K562 (cell line): ENCODE results near the gene SYK. TPM values are rescaled to one million over a fixed set of nuclear protein-coding genes. Genes with fewer than 3 reads are reported as not detected.
A peak's percentile ranks its signal among the peaks of the same experiment; 100 is the strongest.

Source experiments
- ATAC-seq: fragments of 200-7000 bp; cut with Tn5 transposase; 3 replicates; pipeline ENCODE4 v1.9.1; 2020; ENCODE audit warnings: moderate library complexity
- BruUV-seq: library from RNA; stranded (reverse); fragments of 400-500 nt; replicated peaks from 2 replicates; lab custom pipeline; 2021; lab: Mats Ljungman, UMichigan
- CTCF ChIA-PET: fragments of 300-600 bp; formaldehyde crosslinking; extraction: SDS; loops from one replicate; lab custom pipeline; 2021; ENCODE audit warnings: low intra/inter-chr PET ratio; lab: Yijun Ruan, JAX
- POLR2A ChIA-PET: fragments of 300-600, 350-650 bp; sonication (Branson Sonifier 250); formaldehyde crosslinking; extraction: SDS; loops from one replicate; lab custom pipeline; 2021; ENCODE audit warnings: antibody characterized with exemption, inconsistent platforms; lab: Yijun Ruan, JAX
- DNase-seq, 4 experiments: peaks; one replicate each; pipeline versions ENCODE4 v3.0.0 to v3.0.0-alpha.2; 2011 to 2018; ENCODE audit warnings: low spot score in 3 of 4, mixed read lengths in 3 of 4; ENCODE audit errors: extremely low read depth in 1 of 4
- FAIRE-seq: peaks from 2 replicates; lab custom pipeline; 2011; peaks lifted over from hg19 to GRCh38; lab: Jason Lieb, UNC
- H2AFZ ChIP-seq: 2 replicates; pipeline ENCODE4 v1.6.0; 2011; ENCODE audit warnings: low read depth, low read length, control low read depth, inconsistent platforms
- H3K27ac ChIP-seq: fragments of 200-600 bp; 3 replicates; pipeline ENCODE4 v1.8.0; 2011; ENCODE audit warnings: low read depth, mild to moderate bottlenecking, control low read depth, inconsistent platforms, low read length, moderate library complexity, mixed read lengths; ENCODE audit errors: extremely low read depth
- H3K27me3 ChIP-seq, 2 experiments: fragments of 300-600 bp in 1 of 2; 2 replicates in 1 of 2; 3 replicates in 1 of 2; pipeline versions ENCODE4 v1.6.0 to v1.8.0; 2011; ENCODE audit warnings: inconsistent platforms in 2 of 2, low read length in 2 of 2, mild to moderate bottlenecking in 1 of 2, mixed read lengths in 1 of 2, moderate library complexity in 1 of 2; ENCODE audit not compliant: control insufficient read depth in 2 of 2, insufficient read depth in 2 of 2
- H3K36me3 ChIP-seq: fragments of 300-600 bp; 3 replicates; pipeline ENCODE4 v1.8.0; 2011; ENCODE audit warnings: mild to moderate bottlenecking, low read length, inconsistent platforms; ENCODE audit not compliant: control insufficient read depth, insufficient read depth
- H3K4me1 ChIP-seq, 2 experiments: fragments of 200-600 bp in 1 of 2; replicated peaks in 1 of 2; 2 replicates in 1 of 2; 3 replicates in 1 of 2; pipeline versions ENCODE4 v1.5.1 to v1.8.0; 2011; ENCODE audit warnings: inconsistent platforms in 2 of 2, low read length in 2 of 2, mild to moderate bottlenecking in 1 of 2, mixed read lengths in 1 of 2, moderate library complexity in 1 of 2; ENCODE audit not compliant: control insufficient read depth in 2 of 2, insufficient read depth in 2 of 2
- H3K4me2 ChIP-seq: 2 replicates; pipeline ENCODE4 v1.6.1; 2011; ENCODE audit warnings: low read length, control low read depth, inconsistent platforms, mixed read lengths; ENCODE audit not compliant: insufficient read depth
- H3K4me3 ChIP-seq: fragments of 200-600 bp; sonication (generic), shearing (Covaris generic); 2 replicates; pipeline ENCODE4 v1.5.1; 2016; ENCODE audit warnings: control low read depth, inconsistent platforms
- H3K79me2 ChIP-seq: fragments of 200-600 bp; 3 replicates; pipeline ENCODE4 v1.8.0; 2011; ENCODE audit warnings: low read length, inconsistent platforms; ENCODE audit not compliant: control insufficient read depth, insufficient read depth
- H3K9ac ChIP-seq, 2 experiments: 2 replicates each; pipeline versions ENCODE4 v1.6.0 to v1.6.1; 2011; ENCODE audit warnings: low read depth in 2 of 2, low read length in 2 of 2, control low read depth in 1 of 2, inconsistent platforms in 1 of 2, mild to moderate bottlenecking in 1 of 2, mixed read lengths in 1 of 2; ENCODE audit not compliant: insufficient read depth in 1 of 2
- H3K9me1 ChIP-seq: one replicate; pipeline ENCODE4 v1.6.0; 2011; ENCODE audit warnings: inconsistent platforms, mild to moderate bottlenecking, low read length, moderate library complexity; ENCODE audit not compliant: control insufficient read depth, insufficient read depth
- H3K9me3 ChIP-seq: replicated peaks from 2 replicates; pipeline ENCODE4 v1.5.1; 2011; ENCODE audit warnings: low read depth, low read length, inconsistent platforms; ENCODE audit not compliant: control insufficient read depth, insufficient read depth
- H4K20me1 ChIP-seq: replicated peaks from 2 replicates; pipeline ENCODE4 v1.6.1; 2011; ENCODE audit warnings: low read length, inconsistent platforms, mixed read lengths; ENCODE audit not compliant: control insufficient read depth, insufficient read depth
- FOXA1 ChIP-seq: fragments of 450-650 bp; IDR thresholded peaks from 2 replicates; pipeline ENCODE4 v1.6.1; 2016; ENCODE audit warnings: mild to moderate bottlenecking, borderline replicate concordance
- RFX1 ChIP-seq: fragments of 450-650 bp; IDR thresholded peaks from 2 replicates; pipeline ENCODE4 v1.6.1; 2016; ENCODE audit warnings: mild to moderate bottlenecking, moderate library complexity
- SRSF3 ChIP-seq: fragments of 200-400 bp; formaldehyde crosslinking; IDR thresholded peaks from 2 replicates; pipeline ENCODE4 v1.6.1; 2016; ENCODE audit warnings: mild to moderate bottlenecking, low read length, moderate library complexity; ENCODE audit not compliant: insufficient read depth
- TFE3 ChIP-seq: fragments of 450-650 bp; formaldehyde crosslinking; IDR thresholded peaks from 2 replicates; pipeline ENCODE4 v1.4.0; 2020; ENCODE audit warnings: mild to moderate bottlenecking, mixed read lengths
- ZZZ3 ChIP-seq: fragments of 450-650 bp; IDR thresholded peaks from 2 replicates; pipeline ENCODE4 v1.6.1; 2016; ENCODE audit warnings: antibody characterized with exemption, mild to moderate bottlenecking, moderate library complexity
- WGBS: fragments of 100-300 bp; shearing (Covaris generic); methylation state at CpG from one replicate; pipeline ENCODE4 v1.1.6; 2016; ENCODE audit warnings: low coverage, mixed read lengths; ENCODE audit not compliant: insufficient coverage; ENCODE audit errors: missing lambda C conversion rate; 5-methylcytosine and 5-hydroxymethylcytosine counted together
- in situ Hi-C: fragments of 300-500 bp; cut with MboI; formaldehyde crosslinking; loops from 4 replicates; pipeline ENCODE4 v1.15.0; 2018; ENCODE audit warnings: inconsistent platforms, mixed read lengths
- intact Hi-C: fragments of 100-400 bp; cut with micrococcal nuclease; formaldehyde crosslinking; loops from 2 replicates; pipeline ENCODE4 v1.14.2; 2022
- polyA plus RNA-seq, 8 experiments: library from polyadenylated mRNA; depleted of rRNA in 4 of 8; stranded (reverse) in 5 of 8; unstranded in 3 of 8; fragments of >200 nt; fragmentation: Nextera tagmentation in 2 of 8; fragmentation: Illumina TruSeq in 1 of 8; extraction: Ambion mirVana in 2 of 8; extraction: Trizol in 1 of 8; gene quantifications; 2 replicates each; pipeline versions ENCODE4 v1.2.1 to v1.2.3, GENCODE V29; 2011 to 2014; ENCODE audit warnings: inconsistent platforms in 1 of 8, missing spikeins in 1 of 8
- total RNA-seq, 7 experiments: library from RNA; depleted of rRNA in 6 of 7; stranded (reverse); fragments of >200 nt in 6 of 7; fragmentation: Illumina TruSeq in 2 of 7; extraction: Trizol in 2 of 7; gene quantifications; 2 replicates each; pipeline versions ENCODE4 v1.2.1 to v1.2.3, GENCODE V29; 2011 to 2021; ENCODE audit warnings: low replicate concordance in 1 of 7
- TF ChIP-seq, protein P1 (sequence below): fragments of 250-450 bp; sonication (Bioruptor Pico); IDR thresholded peaks from 2 replicates; pipeline ENCODE4 v1.8.0; 2021; ENCODE audit warnings: mild to moderate bottlenecking, moderate library complexity

The SYK gene
- total and polyA plus RNA-seq, 9 of the 15 experiments (the other 6 are each of a cell fraction or from before 2014, with no cell fraction given), result 3.9 to 32.7 (median 16.7) TPM

DNA sequence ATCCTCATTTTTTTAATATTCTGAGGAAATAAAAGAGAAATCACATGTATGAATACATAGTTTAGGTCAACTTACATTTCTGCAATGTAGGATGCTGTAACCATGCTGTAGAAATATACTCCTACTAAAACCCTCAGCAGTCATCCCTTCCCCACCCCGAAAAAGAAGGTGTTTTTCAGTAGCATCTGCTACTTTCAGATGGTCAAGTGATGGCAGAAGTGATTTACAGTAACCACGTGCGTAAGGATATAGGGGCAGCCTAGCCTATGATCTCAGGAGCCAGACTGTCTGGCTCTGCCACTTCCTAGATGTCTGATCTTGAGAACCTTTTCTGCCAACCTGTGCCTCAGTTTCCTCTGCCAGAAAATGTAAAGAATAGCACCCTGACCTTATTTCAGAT, 26.0 kb upstream of the SYK start (continued):
- no peak for TF ChIP-seq SRSF3

GRCh38 chr9:90778746-90779145, 22.9 kb upstream of the SYK start:
- H3K4me1 ChIP-seq, result no peaks in the 10 kb centered on the region
- H3K4me3 ChIP-seq, result no peak overlapping the region
- ChIA-PET CTCF (no interaction called here), POLR2A (no interaction called here)
- H3K9ac ChIP-seq, result no peak overlapping the region
- no peak overlapping the region for H2AFZ ChIP-seq
- H3K9me1 ChIP-seq, result no peaks in the 10 kb centered on the region
- no peaks in the 10 kb centered on the region for H4K20me1 ChIP-seq
- 40% methylated on average over 2 of the region's 2 CpGs for WGBS
- DNase-seq, result no peak
- H3K36me3 ChIP-seq, result no peaks in the 10 kb centered on the region
- H3K4me2 ChIP-seq, result no peak overlapping the region
- H3K27me3 ChIP-seq, result no peaks in the 10 kb centered on the region; a peak in 1 of 5 replicates
- H3K27ac ChIP-seq, result no peak overlapping the region
- no peak for ATAC-seq
- no peaks in the 10 kb centered on the region for H3K9me3 ChIP-seq
- TF ChIP-seq RFX1 (peak; percentile 86), ZZZ3 (no peak), FOXA1 (no peak), TFE3 (CRISPR knock-in tag) (peak; percentile 18; the same call in 1 of the 2 replicates)
- TF ChIP-seq, protein P1, sequence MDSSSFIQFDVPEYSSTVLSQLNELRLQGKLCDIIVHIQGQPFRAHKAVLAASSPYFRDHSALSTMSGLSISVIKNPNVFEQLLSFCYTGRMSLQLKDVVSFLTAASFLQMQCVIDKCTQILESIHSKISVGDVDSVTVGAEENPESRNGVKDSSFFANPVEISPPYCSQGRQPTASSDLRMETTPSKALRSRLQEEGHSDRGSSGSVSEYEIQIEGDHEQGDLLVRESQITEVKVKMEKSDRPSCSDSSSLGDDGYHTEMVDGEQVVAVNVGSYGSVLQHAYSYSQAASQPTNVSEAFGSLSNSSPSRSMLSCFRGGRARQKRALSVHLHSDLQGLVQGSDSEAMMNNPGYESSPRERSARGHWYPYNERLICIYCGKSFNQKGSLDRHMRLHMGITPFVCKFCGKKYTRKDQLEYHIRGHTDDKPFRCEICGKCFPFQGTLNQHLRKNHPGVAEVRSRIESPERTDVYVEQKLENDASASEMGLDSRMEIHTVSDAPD (CRISPR knock-in tag), result no peak
- intact Hi-C loops (no loop called here), in situ Hi-C loops (no loop called here)
- BruUV-seq, result no TSS peak
- H3K79me2 ChIP-seq, result no peaks in the 10 kb centered on the region
- no peak for FAIRE-seq
